NCI-H226 (cell line): ENCODE results near the gene ADGRB2.

Experiments
- DNase-seq: peaks from one replicate; pipeline ENCODE4 v3.0.0-alpha.2; 2015

ADGRB2 gene

DNA sequence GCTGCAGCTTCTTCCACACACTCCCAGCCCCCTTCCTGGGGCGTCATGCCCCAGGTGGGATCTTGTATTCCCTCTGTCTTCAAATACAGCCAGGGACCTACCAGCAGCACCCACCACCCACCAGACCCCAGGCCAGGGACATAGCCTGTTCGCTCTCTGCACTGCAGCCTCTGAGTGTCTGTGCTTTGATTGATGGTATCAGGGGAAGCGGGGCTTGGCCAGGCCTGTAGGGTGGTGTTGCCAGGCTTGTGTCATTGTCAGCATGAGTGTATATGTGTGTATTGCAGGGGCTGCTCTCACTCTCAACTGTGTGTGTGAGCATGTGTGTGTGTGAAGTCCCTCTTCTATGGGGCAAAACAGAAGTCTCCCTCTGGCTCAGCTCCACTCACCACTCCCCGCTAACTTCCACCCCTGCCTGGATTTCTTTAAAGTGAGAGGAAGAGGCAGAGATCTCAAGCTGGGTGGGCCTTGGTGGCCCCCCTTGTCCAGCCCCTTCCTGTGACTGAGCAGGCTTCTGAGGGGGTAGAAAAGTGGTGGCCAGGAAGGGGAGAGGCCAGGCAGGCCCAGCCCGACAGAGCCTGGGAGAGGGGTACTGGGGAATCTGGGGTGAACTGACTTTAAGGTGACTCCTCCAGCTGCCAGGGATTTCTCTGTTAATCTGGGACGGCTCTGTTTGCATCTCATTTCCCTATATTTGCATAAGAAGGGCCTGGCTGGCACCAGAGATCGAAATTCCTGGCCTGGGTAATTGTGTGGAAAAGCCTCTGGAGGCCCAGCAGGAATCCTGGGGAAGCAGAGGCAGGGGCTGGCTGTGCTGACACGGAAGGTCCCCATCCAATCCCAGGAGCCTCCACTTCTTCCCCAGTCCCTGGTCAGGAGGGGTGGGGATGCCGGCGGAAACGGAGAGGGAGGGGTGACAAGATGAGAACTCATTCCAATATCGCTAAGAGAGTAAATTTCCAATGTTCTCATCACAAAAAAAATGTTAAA lies 18.6 kb upstream of the ADGRB2 start:
- no peak for DNase-seq

DNA sequence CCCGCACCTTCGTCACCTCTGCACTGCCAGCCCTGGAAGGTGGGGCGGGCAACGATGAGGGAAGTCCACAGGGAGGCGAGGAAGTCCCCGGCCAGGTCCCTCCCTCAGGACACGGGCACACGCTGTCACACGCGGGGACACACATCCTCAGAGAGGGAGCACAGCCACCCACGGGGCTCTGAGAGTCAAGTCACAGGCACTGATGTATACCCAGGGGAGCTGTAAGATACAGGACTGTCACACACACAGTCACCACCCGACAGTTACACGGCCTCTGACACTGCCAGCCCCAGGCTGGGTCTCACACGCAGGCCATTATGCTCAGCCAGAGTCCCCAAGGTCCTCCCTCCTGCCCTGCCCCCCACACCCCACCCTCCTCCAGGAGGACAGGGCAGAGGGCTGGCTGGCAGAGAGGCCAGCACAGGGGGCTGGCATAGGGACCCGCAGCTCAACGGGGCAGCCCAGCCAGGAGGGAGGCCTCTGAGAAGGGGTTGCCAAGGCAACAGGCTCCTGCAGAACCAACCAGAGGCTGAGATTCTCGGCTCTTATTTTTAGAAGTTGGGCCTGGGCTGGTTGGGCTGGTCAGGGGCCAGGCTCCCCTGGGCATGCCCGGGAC lies 17.7 kb upstream of the ADGRB2 start:
- no peak for DNase-seq

DNA sequence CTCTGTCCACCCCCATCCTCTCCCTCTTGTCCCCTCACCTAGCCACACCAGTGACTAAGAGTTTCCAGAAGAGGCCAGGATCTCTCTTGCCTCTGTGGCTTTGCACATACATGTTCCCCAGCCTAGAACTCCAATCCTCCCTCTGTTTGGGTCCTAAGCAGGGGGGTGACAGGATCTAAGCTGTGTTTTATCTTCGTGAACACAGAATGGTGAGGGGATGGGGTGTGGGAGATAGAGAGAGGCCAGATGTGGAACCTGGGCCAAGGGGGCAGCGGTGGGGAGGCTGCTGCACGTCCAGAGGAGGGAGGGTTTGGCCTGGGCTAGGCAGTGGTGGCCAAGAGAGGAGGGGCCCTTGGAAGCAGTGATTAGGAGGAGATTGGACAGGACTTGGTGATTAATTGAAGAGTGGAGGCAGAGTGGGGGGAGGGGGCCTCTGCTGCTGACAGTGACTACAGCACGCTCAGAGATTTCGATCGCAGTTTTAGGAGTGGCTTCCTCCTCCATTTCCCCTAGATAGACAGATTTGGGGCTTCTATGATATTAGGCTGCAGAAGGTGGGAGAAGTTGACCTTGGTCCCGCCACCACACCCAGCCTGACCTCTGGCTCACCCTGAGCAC lies 17.1 kb upstream of the ADGRB2 start:
- no peak for DNase-seq

DNA sequence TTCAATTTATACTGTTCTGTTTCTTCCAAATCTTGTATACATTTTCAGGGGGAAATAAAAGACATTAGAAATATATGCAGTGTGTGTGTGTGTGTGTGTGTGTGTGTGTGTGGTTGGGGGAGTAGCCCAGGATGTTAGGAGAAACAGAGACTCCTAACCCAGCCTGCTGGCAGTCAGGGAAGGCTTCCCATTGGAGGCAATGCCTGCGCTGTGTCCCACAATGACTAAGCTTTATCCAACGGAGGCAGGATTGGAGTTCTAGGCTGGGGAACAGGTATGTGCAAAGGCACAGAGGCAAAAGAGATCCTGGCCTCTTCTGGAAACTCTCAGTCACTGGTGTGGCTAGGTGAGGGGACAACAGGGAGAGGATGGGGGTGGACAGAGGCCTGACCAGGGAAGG lies 16.5 kb upstream of the ADGRB2 start:
- no peak for DNase-seq

DNA sequence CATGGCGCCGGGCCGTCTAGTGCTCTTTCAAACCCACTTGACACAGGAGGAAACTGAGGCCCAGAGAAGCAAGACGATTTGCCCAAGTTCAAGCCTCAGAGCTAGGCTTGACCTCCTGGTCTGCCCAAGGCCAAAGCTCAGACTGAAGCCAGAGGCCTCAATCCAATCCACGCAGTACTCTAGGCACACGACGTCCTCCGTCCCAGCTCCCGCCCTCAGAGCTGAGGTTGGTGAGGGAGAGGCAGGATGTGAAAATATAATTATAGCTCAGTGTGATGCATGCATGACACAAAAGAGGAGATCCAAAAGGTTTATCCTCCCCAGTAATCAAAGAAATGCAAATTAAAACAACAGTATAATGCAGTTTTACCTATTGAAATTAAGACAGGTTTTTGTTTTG lies 15.5 kb upstream of the ADGRB2 start:
- no peak for DNase-seq

DNA sequence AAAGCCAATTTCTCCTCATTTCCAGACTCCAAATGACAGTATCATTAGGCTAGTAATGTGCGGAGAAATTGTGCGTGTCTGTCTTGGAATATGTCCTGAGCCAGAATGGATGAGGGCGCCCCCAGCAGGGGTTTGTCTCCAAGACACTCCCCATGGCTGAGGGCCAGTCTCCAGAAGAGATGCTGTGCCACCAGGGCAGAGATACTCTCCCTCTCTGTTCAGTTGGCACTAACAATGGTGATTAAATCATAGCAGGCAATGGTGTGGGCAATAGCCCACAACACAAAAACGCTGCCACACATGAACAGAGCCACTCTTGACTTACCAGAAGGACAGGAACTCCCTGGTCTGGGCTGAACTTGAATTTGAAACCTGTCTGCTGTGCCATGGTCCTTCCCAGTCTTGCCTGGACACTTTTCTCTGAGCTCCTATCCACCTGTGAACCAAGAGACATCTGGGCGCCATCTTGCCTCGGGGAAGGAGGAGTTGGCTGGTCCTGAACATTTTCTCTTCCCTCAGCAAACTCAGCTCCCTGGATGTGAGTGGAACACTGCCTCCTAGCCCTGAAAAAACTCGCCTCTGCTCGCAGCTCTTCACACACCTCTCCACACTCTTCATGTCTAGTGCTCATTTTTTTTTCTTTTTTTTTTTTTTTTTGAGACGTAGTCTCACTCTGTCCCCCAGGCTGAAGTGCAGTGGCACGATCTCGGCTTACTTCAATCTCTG lies 14.8 kb upstream of the ADGRB2 start:
- no peak for DNase-seq

DNA sequence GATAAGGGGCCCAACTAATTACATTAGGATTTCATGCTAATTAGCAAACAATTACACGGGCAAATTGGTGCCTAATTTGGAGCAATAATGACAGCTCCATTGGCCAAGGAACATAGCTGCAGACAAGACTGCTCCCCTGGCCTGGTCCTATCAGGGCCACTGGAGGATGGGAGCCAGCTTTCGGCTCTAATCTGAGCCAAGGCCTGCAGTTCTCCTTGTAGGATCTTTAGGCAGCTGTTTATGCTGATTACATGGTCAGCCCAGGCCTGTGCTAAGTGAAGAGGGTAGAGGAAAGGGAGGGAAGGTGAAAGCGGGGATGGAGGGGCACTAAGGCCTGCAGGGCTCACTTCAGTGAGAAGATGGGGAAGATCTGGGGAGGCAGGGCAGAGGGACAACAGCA lies 12.4 kb upstream of the ADGRB2 start:
- no peak for DNase-seq

DNA sequence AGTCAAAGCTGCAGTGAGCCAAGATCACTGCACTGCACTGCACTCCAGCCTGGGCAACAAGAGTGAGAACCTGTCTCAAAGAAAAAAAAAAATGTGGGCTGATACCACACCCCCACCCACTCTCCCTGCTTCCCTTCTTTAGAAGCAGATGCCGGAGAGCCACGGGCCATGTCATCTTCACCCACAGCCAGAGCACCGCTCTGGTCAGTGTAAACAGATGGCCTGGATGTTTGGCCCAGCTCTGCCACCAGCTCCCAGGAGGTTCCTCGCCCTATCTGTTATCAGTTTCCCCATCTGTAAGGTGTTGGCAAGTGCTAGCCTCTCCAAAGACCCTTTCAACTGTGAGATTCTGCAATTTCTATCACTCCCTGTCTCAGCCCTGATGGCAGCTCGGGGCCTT lies 11.9 kb upstream of the ADGRB2 start:
- no peak for DNase-seq

DNA sequence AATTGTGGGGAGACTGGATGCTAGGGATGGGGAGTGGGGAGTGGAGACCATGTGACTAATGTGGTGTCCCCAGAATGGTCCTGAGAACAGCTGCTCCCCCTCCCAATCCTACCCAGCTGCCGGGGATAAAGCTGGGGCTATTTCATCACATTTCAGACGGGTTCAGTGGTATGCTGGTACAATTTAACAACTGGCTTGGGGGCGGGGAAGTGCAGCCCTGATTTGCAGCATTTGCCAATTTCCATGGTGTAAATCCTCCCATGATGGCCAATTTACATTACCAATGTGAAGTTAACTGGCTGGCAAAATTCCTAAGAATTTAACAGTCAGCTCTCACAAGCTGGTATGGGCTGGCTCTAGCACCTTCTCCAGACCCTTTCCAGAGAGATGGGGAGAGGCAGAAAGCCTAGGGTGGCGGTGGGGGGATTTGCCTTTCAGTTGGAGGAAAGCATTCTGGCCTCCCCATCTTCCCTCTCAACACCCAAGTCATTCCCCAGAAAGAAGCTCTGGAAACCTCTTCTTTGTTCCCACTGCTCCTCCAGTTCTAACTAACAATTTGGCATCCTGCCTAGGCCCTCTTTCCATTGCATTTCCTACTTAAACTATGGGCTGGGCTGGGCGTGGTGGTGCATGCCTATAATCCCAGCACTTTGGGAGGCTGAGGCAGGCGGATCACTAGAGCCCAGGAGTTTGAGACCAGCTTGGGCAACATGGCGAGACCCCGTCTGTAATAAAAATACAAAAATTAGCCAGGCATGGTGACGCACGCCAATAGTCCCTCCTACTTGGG lies 11.3 kb upstream of the ADGRB2 start:
- DNase-seq, result no peak

DNA sequence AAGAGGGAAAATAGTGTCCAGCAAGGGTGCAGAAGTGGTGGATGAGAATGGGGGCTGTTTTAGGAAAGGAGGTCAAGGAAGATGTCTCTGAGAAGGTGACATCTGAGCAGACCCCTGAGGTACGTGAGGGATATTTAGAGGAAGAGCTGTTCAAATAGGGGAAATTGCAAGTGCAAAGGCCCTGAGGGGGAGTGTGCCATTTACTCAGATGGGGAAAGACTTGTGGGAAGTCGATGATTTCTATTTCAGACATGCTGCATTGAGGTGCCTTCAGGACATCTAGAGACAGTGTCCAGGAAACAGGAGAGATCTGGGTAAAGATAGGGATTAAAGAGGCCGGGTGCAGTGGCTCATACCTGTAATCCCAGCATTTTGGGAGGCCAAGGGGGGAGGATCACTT lies 10.4 kb upstream of the ADGRB2 start:
- DNase-seq, result no peak

DNA sequence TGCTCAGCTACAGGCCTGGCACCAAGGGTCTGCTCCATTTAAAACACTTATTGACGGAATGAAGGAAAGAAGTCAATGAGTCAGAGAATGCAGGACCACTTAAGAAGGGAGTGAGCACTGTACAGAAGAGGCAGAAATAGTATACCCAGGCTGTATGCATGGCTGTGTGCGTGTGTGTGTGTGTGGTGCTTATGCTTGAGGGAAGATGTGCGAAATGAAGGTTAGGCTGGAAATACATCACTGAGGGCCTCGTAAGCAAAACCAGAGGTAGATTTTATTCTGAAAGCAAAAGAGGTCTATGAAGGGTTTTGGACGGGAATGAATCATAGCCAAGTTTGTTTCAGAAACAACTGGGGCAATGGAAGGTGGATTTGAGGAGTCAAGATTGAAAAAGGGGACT lies 9.7 kb upstream of the ADGRB2 start:
- no peak for DNase-seq

DNA sequence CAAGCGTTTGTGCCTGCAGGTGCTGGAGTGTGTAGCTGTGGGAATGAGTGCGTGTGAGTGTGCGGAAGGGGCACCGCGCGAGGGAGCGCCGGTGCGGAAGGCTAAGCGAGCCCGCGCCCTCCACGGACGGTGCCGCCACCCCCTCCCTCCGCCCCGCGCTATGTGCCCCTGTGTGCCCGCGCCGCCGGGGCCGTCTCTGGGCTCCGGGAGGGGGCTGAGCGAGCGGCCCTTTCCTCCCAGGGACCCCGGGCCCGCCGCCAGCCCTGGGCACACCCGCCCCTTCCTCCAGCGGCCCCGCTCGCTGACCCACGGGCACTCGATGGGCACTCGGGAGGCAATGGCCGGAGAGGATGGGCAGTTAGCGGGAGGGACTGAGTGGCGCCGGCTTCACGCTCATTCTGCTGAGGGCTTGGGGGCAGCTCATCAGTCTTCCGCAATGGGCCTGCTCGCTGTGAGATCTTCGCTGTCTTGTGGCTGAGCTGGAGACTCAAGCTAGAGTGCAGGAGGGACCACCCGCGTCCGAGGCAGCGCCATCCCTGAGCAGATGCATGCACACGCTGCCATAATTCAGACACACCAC lies 8.6 kb upstream of the ADGRB2 start:
- DNase-seq, result no peak

DNA sequence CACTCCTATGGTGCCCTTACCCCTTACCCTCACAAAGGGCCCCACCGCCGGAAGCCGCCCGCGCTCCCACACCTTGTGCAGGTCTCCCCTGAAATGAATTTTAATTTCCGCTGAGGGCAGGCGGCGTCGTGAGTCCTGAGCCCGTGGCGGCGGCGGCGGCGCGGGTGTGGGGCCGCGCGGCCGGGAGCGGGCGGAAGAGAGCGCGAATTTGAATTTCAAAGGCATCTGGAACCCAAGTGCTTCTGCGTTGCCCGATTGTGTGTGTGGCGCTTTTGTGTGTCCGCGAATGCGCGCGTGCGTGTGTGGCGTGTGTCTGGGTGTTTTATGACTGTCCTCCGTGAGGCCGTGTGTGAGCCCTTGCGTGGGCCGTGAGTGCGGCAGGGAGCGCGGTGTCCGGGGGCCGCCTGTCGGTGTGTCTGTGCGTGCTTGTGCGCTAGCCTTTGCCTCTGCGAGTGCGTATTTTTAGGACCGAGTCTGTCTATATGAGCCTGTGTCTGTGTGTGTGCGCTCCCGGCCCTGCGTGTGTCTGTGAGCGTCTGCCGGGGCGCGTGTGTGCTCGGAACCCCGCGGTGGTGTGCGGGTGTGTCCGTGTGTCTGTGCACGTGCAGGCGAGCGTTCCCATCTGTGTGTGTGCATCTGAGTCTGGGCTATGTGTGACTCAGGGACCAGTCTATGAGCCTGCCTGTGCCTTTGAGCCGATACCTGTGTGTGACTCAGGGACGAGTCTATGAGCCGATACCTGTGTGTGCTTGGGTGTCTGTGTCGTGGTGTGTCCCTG lies 7.9 kb upstream of the ADGRB2 start:
- no peak for DNase-seq

DNA sequence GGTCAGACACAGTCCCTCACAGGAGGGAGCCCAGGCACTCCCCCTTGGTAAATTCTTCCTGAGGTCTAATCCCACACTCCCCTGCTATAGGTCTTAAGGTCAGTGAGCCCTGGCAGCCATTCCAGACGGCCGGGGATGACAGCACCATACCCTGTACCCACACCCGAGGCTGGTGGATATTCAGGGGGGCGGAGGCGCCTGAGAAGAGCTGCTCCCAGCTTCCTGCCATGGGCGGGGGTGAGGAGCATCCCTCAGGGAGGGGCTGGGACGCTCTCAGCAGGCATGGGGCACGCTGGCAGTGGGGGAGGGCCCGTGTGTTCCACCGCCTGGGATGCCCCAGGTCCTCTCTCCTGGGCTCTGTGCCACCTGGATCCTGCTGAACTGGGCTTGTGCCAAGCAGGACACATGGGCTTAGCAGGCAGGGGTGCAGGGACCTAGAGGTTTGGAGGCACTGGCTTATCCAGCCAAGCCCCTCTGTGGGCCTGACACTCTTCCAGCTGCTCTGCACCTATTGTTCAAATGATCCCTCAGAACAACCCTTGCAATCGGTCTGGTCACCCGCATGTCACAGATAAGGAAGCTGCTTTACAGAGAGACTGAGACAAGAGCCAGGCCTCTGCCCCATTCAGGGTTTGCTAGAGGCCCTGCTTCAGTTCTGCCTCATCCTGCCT lies 5.7 kb upstream of the ADGRB2 start:
- DNase-seq, result peak; percentile 52

DNA sequence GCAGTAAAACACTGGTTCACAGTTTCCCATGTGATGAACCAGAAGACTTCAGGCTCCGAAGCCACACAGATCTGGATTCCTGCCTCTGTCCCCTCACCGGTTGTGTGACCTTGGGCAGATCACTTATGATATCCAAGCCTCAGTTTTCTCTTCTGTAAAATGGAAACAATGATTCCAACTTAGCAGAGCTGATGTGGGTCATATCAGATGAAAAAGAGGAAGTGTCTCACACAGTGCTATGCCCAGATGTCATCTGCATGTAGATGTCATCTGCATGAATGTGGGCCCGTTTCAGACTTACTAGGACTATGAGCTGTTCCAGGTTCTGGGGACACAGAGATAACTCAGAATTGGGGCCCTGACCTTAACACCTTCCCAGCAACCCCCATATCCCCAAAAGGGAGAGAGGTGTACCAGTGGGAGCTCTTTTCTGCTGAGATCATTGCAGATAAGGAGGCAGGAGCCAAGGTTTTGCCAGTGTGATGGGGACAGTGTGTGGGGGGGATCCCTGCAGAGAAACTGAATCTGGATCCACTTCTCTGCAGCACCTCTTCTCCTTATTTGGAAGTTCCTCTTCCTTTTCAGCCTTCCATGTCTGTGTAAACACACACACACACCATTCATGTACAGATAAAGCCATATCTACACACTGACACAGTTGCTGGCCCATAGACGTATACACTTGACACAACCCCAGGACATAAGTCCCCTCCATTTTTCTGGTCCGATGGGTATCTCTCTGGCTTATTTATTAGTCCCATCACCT lies 5.0 kb upstream of the ADGRB2 start:
- DNase-seq, result no peak

DNA sequence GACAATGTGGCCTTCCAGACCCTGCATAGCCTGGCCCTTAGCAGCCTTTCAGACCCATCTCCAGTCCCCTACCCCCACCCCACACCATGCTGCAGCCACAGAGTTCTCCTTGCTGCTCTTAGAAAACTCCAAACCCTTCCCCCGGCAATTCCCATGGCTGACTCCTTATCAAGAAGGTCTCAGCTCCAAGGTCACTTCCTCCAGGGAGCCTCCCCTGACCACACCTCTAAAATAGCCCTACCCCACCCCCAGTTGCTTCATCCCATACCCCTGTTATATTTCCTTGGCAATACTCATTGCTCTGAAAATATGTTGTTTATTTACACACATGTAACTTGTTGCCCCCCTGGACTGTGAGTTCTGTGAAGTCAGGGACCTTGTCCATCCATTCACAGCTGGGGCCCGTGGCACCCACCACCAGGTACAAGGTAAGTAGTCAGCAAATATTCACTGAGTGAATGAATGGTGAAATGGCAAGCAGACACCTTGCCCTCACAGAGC lies 4.3 kb upstream of the ADGRB2 start:
- no peak for DNase-seq

DNA sequence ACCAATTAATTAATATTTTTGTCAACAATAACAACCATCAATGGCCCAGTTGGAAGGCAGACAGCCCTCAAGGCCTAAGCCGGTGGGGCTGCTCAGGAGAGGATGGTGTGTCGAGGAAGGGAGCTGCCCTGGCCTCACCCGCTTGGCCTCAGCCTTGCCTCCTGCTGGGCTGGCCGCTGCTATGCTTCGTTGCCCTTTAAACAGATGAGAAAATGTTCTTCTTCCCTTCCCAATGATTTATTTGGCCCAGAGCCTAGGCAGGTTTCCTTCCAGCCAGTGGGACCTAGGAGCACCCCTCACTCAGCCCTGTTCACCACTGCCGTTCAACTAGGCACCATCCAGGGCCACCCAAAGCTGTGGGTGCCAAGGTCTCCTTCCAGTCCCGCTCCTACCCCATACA lies 3.1 kb upstream of the ADGRB2 start:
- no peak for DNase-seq

DNA sequence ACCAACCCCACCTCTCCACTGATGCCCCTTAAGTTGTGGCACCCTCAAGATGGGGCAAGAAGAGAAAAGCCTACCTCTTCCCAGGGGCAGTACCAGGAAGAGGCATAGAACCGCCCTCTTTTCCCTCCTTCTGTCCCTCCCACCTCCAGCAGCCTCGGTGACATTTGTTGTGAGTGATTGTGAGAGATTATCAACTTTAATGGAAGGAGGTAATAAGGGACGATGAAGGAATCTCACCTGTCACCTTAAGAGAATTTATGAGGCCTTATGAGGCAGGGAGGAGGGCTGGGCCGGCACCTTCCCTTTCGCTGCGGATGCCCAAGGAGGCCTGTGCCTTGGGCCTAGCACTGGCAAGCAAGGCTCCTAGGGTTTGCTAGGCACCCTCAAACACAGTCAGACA lies 1.4 kb upstream of the ADGRB2 start:
- no peak for DNase-seq

DNA sequence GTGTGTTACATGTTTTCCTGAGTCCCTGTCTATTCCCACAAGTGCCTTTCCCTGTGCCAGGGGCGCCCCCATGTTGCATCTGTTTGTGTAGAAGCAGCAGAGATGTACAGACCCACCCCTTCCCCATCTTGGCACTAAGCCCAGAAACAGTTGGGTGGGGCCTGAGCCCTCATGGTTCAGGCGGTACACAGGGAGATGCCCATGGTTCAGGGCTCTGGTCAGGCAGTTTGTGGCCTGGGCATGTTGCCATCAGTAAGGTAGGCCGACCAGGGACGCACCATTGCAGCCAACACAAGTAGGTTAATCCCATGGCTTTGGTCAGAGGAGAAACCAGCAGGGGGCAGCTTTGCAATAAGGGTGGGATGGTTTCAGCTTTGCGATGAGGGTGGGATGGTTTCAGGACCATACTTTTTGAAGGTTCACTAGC lies 914 bp upstream of the ADGRB2 start:
- DNase-seq, result no peak
